ENCODE results near the gene SPPL2C. TPM values are rescaled to one million over a fixed set of nuclear protein-coding genes. Genes with fewer than 3 reads are reported as not detected.

SPPL2C gene
- polyA plus RNA-seq, 1 donor (not counting 4 experiments of a cell fraction or from before 2014, with no cell fraction given): not detected

DNA sequence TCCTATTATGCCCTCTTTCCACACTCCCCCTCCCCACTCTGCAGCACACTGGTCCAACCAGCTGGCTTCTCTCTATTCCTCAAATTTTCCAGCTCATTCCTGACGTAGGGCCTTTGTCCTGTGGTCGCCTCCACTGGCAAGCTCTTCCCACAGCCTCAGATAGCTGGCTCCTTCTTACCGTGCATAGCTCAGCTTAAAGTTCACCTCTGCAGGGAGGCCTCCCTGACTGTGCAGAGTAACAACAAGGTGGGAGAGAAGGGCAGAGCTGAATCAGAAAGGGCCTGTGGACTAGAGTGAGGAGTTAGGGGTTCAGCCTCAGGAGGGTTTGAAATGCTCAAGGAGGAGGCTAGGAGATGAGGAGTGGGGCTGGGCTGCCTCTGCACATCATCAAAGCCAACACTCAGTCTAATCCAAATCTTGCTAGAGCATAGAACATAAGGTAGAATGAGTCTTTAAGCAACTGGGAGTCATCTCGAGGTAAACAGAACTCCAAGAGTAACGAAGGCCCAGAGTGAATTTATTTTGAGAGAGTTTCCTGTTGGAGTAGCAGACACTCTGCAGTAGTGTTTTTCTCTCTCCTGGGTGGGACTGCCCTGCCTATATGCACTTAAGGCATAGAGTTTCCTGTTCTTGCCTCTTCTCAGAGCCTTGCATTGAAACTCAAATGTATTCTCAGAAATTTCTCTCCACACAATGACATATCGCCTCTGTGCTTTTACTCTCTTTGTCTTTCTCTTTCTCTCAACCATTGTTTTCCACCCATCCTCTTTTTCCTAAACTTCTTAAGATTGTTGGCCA lies 19.4 kb downstream of the SPPL2C start:
- no peak for DNase-seq (ENCODE audit: low read depth, low spot score)
- no peaks in the 10 kb centered on the region for H3K4me1 ChIP-seq (ENCODE audit: control insufficient read depth, extremely low read depth, insufficient read depth, low read length)
- no peaks in the 10 kb centered on the region for H3K36me3 ChIP-seq (ENCODE audit: control insufficient read depth in 2 of 2, extremely low read depth in 1 of 2, insufficient read depth in 2 of 2, low read length in 2 of 2)
- no peaks in the 10 kb centered on the region for H3K9me3 ChIP-seq (ENCODE audit: control insufficient read depth, low read depth, low read length)
- no peak overlapping the region for H3K4me3 ChIP-seq (ENCODE audit: control insufficient read depth in 2 of 3, extremely low read depth in 1 of 3, insufficient read depth in 2 of 3, low read depth in 1 of 3, low read length in 3 of 3)
- no peak for FAIRE-seq
- peaks cover 14% of the 10 kb centered on the region for H3K27me3 ChIP-seq (ENCODE audit: control insufficient read depth, extremely low read depth, insufficient read depth, low read length)
- dilution Hi-C loops (cut with MboI; ENCODE audit: extremely low pct_ligation_motif_present, low sequenced_read_pairs): loop anchor here (25.0 kb wide), 1 partner anchor 227 kb away; no protein-coding TSS in a partner anchor
- H3K27ac ChIP-seq (ENCODE audit: control insufficient read depth, insufficient read depth, low read length): no peak overlapping the region
- no peak overlapping the region for H3K9ac ChIP-seq (ENCODE audit: control insufficient read depth, extremely low read depth, insufficient read depth, low read length)
- H3K79me2 ChIP-seq (ENCODE audit: control insufficient read depth, insufficient read depth, low read length): no peaks in the 10 kb centered on the region
- H2AFZ ChIP-seq (ENCODE audit: control insufficient read depth, low read length): no peak overlapping the region
- no peak overlapping the region for H3K4me2 ChIP-seq (ENCODE audit: control insufficient read depth, extremely low read depth, insufficient read depth, low read depth, low read length)
- TF ChIP-seq, protein P1, sequence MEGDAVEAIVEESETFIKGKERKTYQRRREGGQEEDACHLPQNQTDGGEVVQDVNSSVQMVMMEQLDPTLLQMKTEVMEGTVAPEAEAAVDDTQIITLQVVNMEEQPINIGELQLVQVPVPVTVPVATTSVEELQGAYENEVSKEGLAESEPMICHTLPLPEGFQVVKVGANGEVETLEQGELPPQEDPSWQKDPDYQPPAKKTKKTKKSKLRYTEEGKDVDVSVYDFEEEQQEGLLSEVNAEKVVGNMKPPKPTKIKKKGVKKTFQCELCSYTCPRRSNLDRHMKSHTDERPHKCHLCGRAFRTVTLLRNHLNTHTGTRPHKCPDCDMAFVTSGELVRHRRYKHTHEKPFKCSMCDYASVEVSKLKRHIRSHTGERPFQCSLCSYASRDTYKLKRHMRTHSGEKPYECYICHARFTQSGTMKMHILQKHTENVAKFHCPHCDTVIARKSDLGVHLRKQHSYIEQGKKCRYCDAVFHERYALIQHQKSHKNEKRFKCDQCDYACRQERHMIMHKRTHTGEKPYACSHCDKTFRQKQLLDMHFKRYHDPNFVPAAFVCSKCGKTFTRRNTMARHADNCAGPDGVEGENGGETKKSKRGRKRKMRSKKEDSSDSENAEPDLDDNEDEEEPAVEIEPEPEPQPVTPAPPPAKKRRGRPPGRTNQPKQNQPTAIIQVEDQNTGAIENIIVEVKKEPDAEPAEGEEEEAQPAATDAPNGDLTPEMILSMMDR (optimal IDR thresholded peaks at IDR 0.05 in 1 of 3, IDR thresholded peaks at IDR 0.05 in 1 of 3, conservative IDR thresholded peaks at IDR 0.05 in 1 of 3; ENCODE audit: extremely low read depth in 1 of 3, insufficient read depth in 2 of 3, low read length in 3 of 3): no peak
- no peak for TF ChIP-seq EZH2 (IDR thresholded peaks at IDR 0.05; ENCODE audit: low read length)
- H3K9me1 ChIP-seq (ENCODE audit: control insufficient read depth, extremely low read depth, insufficient read depth, low read length): no peaks in the 10 kb centered on the region
- H4K20me1 ChIP-seq (ENCODE audit: control insufficient read depth, extremely low read depth, insufficient read depth, low read length): no peaks in the 10 kb centered on the region

DNA sequence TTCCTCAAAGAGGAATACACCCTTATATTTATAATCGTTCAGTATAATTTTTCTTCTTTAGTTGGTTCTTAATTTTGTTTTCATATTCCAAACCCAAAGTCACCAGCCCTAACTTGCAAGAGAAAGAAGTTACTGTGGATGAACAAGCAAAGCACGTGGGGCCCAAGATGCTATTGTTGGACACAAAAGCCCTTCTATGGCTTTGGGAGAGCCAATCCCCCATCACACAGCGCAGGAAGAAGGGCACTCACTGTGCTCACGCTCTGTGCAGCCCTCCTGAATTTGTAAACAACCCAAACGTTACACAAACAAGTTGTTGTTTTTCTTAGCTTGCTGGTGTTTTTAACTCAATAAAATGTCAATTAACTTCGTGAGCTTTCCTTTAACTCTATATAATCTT lies 22.5 kb downstream of the SPPL2C start:
- no peak for TF ChIP-seq EZH2 (IDR thresholded peaks at IDR 0.05; ENCODE audit: low read length)
- TF ChIP-seq, protein P1 (optimal IDR thresholded peaks at IDR 0.05 in 1 of 3, IDR thresholded peaks at IDR 0.05 in 1 of 3, conservative IDR thresholded peaks at IDR 0.05 in 1 of 3; ENCODE audit: extremely low read depth in 1 of 3, insufficient read depth in 2 of 3, low read length in 3 of 3): no peak
- no peaks in the 10 kb centered on the region for H3K9me1 ChIP-seq (ENCODE audit: control insufficient read depth, extremely low read depth, insufficient read depth, low read length)
- H3K4me3 ChIP-seq (ENCODE audit: control insufficient read depth in 2 of 3, extremely low read depth in 1 of 3, insufficient read depth in 2 of 3, low read depth in 1 of 3, low read length in 3 of 3): no peak overlapping the region
- H2AFZ ChIP-seq (ENCODE audit: control insufficient read depth, low read length): no peak overlapping the region
- H3K27me3 ChIP-seq (ENCODE audit: control insufficient read depth, extremely low read depth, insufficient read depth, low read length): peaks cover 14% of the 10 kb centered on the region
- H3K9me3 ChIP-seq (ENCODE audit: control insufficient read depth, low read depth, low read length): no peaks in the 10 kb centered on the region
- H3K36me3 ChIP-seq (ENCODE audit: control insufficient read depth in 2 of 2, extremely low read depth in 1 of 2, insufficient read depth in 2 of 2, low read length in 2 of 2): no peaks in the 10 kb centered on the region
- H3K79me2 ChIP-seq (ENCODE audit: control insufficient read depth, insufficient read depth, low read length): no peaks in the 10 kb centered on the region
- H3K4me1 ChIP-seq (ENCODE audit: control insufficient read depth, extremely low read depth, insufficient read depth, low read length): no peaks in the 10 kb centered on the region
- no peak overlapping the region for H3K27ac ChIP-seq (ENCODE audit: control insufficient read depth, insufficient read depth, low read length)
- no peaks in the 10 kb centered on the region for H4K20me1 ChIP-seq (ENCODE audit: control insufficient read depth, extremely low read depth, insufficient read depth, low read length)
- DNase-seq (ENCODE audit: low read depth, low spot score) (no peak), FAIRE-seq (no peak)
- no peak overlapping the region for H3K9ac ChIP-seq (ENCODE audit: control insufficient read depth, extremely low read depth, insufficient read depth, low read length)
- H3K4me2 ChIP-seq (ENCODE audit: control insufficient read depth, extremely low read depth, insufficient read depth, low read depth, low read length): no peak overlapping the region
- dilution Hi-C loops (cut with MboI; ENCODE audit: extremely low pct_ligation_motif_present, low sequenced_read_pairs): loop anchor here (25.0 kb wide), 1 partner anchor 230 kb away; no protein-coding TSS in a partner anchor
